ENCODE measurements around the gene FBXW5.
A peak's percentile ranks its signal among the peaks of the same experiment; 100 is the strongest.

The FBXW5 gene

GRCh38 chr9:136978073-136978864, 33.7 kb upstream of the FBXW5 start:
- DNase-seq = peak; percentile 54

GRCh38 chr9:136977649-136978072, 33.1 kb upstream of the FBXW5 start:
- DNase-seq = no peak

- no peak for DNase-seq
These were observed 32.7 kb upstream of the FBXW5 start, which contains the start of gene PTGDS for GRCh38 chr9:136977223-136977622. TSS of gene PTGDS (plus strand) at chr9:136977504. CDS start at chr9:136977579, 75 bp downstream.

- no peak for DNase-seq
These were observed 31.1 kb upstream of the FBXW5 start for GRCh38 chr9:136975644-136976043.

GRCh38 chr9:136974817-136975535, 30.4 kb upstream of the FBXW5 start:
- no peak for DNase-seq

- no peak for DNase-seq
These were observed 29.4 kb upstream of the FBXW5 start for GRCh38 chr9:136973618-136974617.

- DNase-seq = no peak
These were observed 28.2 kb upstream of the FBXW5 start for GRCh38 chr9:136972743-136973142.

GRCh38 chr9:136972335-136972734, 27.8 kb upstream of the FBXW5 start:
- no peak for DNase-seq

- no peak for DNase-seq
These were observed 27.2 kb upstream of the FBXW5 start for GRCh38 chr9:136971746-136972145.

- no peak for DNase-seq
These were observed 25.8 kb upstream of the FBXW5 start for GRCh38 chr9:136970361-136970760.

GRCh38 chr9:136969774-136970173, 25.2 kb upstream of the FBXW5 start:
- DNase-seq = no peak

GRCh38 chr9:136969150-136969549, 24.6 kb upstream of the FBXW5 start:
- no peak for DNase-seq

GRCh38 chr9:136968333-136969127, 24.0 kb upstream of the FBXW5 start:
- no peak for DNase-seq

- peak in 1 of 2 experiments; percentile 17 for DNase-seq
These were observed 21.4 kb upstream of the FBXW5 start for GRCh38 chr9:136965771-136966484.

GRCh38 chr9:136964833-136965422, 20.4 kb upstream of the FBXW5 start:
- no peak for DNase-seq

- no peak for DNase-seq
These were observed 19.7 kb upstream of the FBXW5 start for GRCh38 chr9:136964171-136964689.

GRCh38 chr9:136963751-136964150, 19.2 kb upstream of the FBXW5 start:
- DNase-seq = no peak

- DNase-seq = no peak
These were observed 18.8 kb upstream of the FBXW5 start for GRCh38 chr9:136963341-136963740.

- DNase-seq = no peak
These were observed 18.2 kb upstream of the FBXW5 start for GRCh38 chr9:136962701-136963248.

GRCh38 chr9:136962163-136962562, 17.6 kb upstream of the FBXW5 start:
- no peak for DNase-seq
